Lower lobe of right lung (tissue), 2 donors: Measurements from ENCODE around the gene HBP1. TPM values are rescaled to one million over a fixed set of nuclear protein-coding genes. Genes with fewer than 3 reads are reported as not detected.

Experiments
- ATAC-seq, 2 donors: fragments of 200-7000 bp; cut with Tn5 transposase; one replicate each; pipeline ENCODE4 v1.9.1; 2020 to 2022; ENCODE audit warnings: mild to moderate bottlenecking in 2 of 2, moderate library complexity in 2 of 2
- DNase-seq: peaks from one replicate; pipeline ENCODE4 v3.0.0-alpha.2; 2020
- H3K27ac ChIP-seq: fragments of 200-600 bp; one replicate; pipeline ENCODE4 v1.8.0; 2022
- H3K27me3 ChIP-seq: fragments of 200-600 bp; one replicate; pipeline ENCODE4 v1.8.0; 2022; ENCODE audit warnings: low read depth
- H3K36me3 ChIP-seq: fragments of 200-600 bp; one replicate; pipeline ENCODE4 v1.8.0; 2022; ENCODE audit warnings: mild to moderate bottlenecking
- H3K4me1 ChIP-seq: fragments of 200-600 bp; one replicate; pipeline ENCODE4 v1.8.0; 2022
- H3K4me3 ChIP-seq: fragments of 200-600 bp; one replicate; pipeline ENCODE4 v1.8.0; 2022; ENCODE audit warnings: mild to moderate bottlenecking
- H3K9me3 ChIP-seq: fragments of 200-600 bp; one replicate; pipeline ENCODE4 v1.8.0; 2022
- intact Hi-C: fragments of 100-400 bp; cut with DNase I; formaldehyde crosslinking; loops from one replicate; pipeline ENCODE4 v1.11.0; 2022
- total RNA-seq: library from RNA; stranded (reverse); fragmentation: NEBNext Ultra II Directional; extraction: Animal tissue kit (Norgen Biotek cat#: 25700); gene quantifications from one replicate; pipeline ENCODE4 v1.2.1, GENCODE V29; 2021
- TF ChIP-seq, protein P1 (sequence below): fragments of 200-600 bp; IDR thresholded peaks from one replicate; pipeline ENCODE4 v1.8.0; 2022; ENCODE audit warnings: antibody characterized with exemption, mild to moderate bottlenecking
- donor health status: DM: no; HTN: yes; CAD: no; lungs with severe emphysema.

Gene HBP1
- total RNA-seq, 1 donor from 2014 or later, result 81.9 TPM

DNA sequence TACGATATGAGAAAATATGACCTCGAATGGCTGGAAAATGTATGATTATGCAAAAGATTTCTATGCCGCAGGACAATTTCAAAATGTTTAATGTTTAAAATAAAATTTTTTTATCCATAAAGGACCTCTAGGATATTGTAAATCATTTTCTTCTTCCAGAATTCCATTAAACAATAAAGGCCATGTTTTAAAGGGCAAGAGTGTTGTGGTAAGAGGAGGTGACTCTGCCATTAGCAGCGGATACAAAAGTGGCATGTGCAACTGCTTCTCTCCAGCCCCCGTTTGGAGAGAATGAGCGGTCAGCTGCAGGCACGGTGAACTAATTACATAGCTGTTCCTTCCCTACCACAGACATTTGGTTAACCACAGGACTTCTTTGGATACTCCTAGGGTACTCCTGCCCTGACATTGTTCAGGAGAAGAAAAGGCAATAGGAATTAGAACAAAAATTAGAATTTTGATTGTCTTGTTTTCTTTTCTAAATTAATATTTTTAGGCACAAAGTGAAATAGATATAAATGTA is 63.8 kb downstream of the HBP1 start:
- TF ChIP-seq, protein P1, sequence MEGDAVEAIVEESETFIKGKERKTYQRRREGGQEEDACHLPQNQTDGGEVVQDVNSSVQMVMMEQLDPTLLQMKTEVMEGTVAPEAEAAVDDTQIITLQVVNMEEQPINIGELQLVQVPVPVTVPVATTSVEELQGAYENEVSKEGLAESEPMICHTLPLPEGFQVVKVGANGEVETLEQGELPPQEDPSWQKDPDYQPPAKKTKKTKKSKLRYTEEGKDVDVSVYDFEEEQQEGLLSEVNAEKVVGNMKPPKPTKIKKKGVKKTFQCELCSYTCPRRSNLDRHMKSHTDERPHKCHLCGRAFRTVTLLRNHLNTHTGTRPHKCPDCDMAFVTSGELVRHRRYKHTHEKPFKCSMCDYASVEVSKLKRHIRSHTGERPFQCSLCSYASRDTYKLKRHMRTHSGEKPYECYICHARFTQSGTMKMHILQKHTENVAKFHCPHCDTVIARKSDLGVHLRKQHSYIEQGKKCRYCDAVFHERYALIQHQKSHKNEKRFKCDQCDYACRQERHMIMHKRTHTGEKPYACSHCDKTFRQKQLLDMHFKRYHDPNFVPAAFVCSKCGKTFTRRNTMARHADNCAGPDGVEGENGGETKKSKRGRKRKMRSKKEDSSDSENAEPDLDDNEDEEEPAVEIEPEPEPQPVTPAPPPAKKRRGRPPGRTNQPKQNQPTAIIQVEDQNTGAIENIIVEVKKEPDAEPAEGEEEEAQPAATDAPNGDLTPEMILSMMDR, result no peak
- no peak overlapping the region for H3K27ac ChIP-seq
- H3K27me3 ChIP-seq, result no peaks in the 10 kb centered on the region
- DNase-seq (no peak), ATAC-seq (no peak)
- intact Hi-C loops, result no loop called here
- no peaks in the 10 kb centered on the region for H3K36me3 ChIP-seq
- no peaks in the 10 kb centered on the region for H3K4me1 ChIP-seq
- H3K4me3 ChIP-seq, result no peak overlapping the region
- H3K9me3 ChIP-seq, result no peaks in the 10 kb centered on the region

DNA sequence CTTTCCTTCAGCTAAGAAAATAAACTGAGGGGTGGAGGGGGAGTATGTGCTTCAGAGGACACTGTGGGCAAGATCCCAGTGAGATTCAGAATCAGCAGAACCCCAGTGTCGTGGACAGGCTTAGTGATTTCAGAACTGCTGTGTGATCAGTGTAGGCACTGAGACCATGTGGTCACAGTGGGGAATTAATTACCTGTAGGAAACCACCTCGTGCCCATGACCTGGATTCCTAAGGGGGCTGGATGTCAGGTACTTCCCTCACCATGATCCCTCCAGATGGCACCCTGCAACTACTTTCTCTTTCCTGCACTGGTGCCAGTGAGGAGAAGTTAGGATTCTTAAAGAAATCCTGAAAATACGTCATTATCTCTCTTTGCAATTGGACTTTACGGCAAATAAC is 64.4 kb downstream of the HBP1 start:
- intact Hi-C loops, result no loop called here
- H3K4me1 ChIP-seq, result no peaks in the 10 kb centered on the region
- H3K36me3 ChIP-seq, result no peaks in the 10 kb centered on the region
- no peak overlapping the region for H3K27ac ChIP-seq
- no peaks in the 10 kb centered on the region for H3K27me3 ChIP-seq
- ATAC-seq, result no peak
- H3K4me3 ChIP-seq, result no peak overlapping the region
- TF ChIP-seq, protein P1, result no peak
- no peak for DNase-seq
- H3K9me3 ChIP-seq, result no peaks in the 10 kb centered on the region

DNA sequence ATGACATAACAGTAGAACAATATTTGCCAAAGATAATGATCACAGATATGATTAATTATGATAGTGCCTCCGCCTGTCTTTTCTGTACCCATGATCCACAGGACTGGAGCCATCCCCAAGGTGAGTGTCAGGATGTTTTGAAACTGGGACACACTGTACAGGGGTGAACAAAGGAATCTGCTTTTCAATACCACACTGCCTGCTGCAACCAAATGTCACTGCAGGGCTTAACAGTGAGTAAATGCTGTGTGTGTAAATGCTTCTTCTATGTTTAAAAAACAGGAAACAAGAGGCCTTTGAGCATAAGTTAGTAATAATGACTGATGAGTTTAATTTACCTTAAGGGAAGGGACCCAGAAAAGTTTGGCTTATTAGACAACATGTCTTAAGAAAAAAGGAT is 65.2 kb downstream of the HBP1 start:
- TF ChIP-seq, protein P1, result no peak
- no peaks in the 10 kb centered on the region for H3K9me3 ChIP-seq
- intact Hi-C loops, result no loop called here
- DNase-seq, result no peak
- H3K4me1 ChIP-seq, result no peaks in the 10 kb centered on the region
- no peak for ATAC-seq
- no peak overlapping the region for H3K4me3 ChIP-seq
- no peaks in the 10 kb centered on the region for H3K27me3 ChIP-seq
- no peak overlapping the region for H3K27ac ChIP-seq
- no peaks in the 10 kb centered on the region for H3K36me3 ChIP-seq

DNA sequence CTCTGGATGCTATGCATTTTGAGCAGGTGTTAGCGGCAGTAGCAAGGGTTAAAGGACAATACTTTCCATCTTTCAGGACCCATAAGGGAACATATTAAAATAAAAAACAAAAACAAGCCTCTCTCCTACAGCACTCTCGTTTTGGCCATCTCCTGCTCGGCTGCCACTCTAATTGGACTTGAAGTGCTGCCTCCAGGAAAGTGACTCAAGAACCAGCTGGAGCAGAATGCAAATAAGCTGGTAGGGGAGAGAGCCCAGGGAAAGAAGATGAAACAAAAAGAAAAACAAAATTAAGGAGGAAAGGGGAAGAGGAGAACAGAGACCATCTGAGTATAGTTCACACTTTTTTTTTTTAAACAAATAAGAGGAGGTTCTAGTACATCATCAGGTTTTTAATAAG is 65.6 kb downstream of the HBP1 start:
- no peaks in the 10 kb centered on the region for H3K36me3 ChIP-seq
- no peak for DNase-seq
- H3K27ac ChIP-seq, result no peak overlapping the region
- no peaks in the 10 kb centered on the region for H3K27me3 ChIP-seq
- no peak overlapping the region for H3K4me3 ChIP-seq
- H3K4me1 ChIP-seq, result no peaks in the 10 kb centered on the region
- TF ChIP-seq, protein P1, result no peak
- intact Hi-C loops, result no loop called here
- H3K9me3 ChIP-seq, result no peaks in the 10 kb centered on the region
- ATAC-seq, result peak in 1 of 2 donors; percentile 43

DNA sequence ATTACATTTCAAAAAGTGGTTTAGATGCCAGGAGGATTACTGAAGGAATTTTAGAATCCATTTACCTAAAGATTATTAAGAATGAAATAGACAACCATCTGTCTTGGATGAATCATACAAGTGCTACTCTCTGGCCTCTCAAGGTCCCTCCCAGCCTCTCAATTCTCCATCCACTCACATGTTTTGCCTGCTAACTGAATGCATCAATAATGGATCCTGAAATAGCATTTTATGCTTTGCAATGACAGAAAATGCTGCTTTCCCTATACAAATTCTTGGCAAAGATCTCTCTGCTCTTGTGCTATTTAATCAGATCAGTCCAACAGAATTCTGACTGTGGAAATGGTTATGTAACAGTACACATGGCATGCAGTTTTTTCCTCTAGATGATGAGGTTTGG is 68.1 kb downstream of the HBP1 start:
- DNase-seq (no peak), ATAC-seq (no peak)
- intact Hi-C loops, result no loop called here
- no peaks in the 10 kb centered on the region for H3K4me1 ChIP-seq
- H3K27ac ChIP-seq, result no peak overlapping the region
- TF ChIP-seq, protein P1, result no peak
- H3K4me3 ChIP-seq, result no peak overlapping the region
- no peaks in the 10 kb centered on the region for H3K36me3 ChIP-seq
- no peaks in the 10 kb centered on the region for H3K9me3 ChIP-seq
- no peaks in the 10 kb centered on the region for H3K27me3 ChIP-seq

DNA sequence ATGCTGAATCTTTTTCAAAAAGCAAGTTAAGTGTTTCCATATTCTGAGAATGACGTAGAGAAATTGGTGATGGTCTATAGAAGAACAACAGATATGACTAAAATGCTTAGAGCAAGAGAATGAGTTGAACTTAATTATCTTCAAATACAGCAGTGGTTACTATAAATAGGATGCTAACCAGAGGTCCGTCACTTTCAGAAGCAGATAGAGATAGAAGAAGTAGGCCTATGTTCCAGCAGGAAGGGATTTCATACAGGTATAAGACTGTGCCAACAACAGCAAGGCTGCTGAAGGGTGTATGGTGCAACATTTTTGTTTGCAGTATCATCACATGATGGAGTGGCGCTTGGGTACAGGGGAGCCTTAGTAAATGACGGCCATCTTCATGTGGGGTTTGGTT is 68.6 kb downstream of the HBP1 start:
- H3K27ac ChIP-seq, result no peak overlapping the region
- no peak for ATAC-seq
- intact Hi-C loops, result no loop called here
- no peaks in the 10 kb centered on the region for H3K9me3 ChIP-seq
- H3K4me3 ChIP-seq, result no peak overlapping the region
- no peaks in the 10 kb centered on the region for H3K36me3 ChIP-seq
- TF ChIP-seq, protein P1, result no peak
- DNase-seq, result no peak
- H3K4me1 ChIP-seq, result no peaks in the 10 kb centered on the region
- no peaks in the 10 kb centered on the region for H3K27me3 ChIP-seq
